ENCODE measurements around the gene WFDC8. TPM values are rescaled to one million over a fixed set of nuclear protein-coding genes. Genes with fewer than 3 reads are reported as not detected.

The WFDC8 gene
- polyA plus RNA-seq, 1 of the 3 experiments (the other 2 are of a cell fraction): not detected

DNA sequence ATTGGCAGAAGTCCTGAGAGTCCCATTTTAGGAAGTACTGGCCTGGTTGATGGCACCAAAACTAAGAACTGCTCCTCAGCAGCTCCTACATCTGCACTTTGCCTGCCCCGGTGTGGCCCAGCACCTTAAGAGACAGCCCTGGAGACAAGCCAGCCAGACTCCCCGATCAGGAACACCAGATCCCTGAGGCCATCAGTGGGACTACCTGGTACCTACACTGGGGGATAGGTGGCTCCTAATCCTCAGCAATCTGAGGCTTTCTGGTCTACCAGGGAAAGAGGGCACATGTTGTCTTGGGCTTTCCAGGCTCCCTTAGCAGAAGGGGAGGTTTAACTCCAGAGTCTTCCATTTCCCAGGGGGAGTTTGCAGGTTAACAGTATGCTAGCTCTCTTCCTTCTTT lies 39.7 kb downstream of the WFDC8 start, which contains the start of gene WFDC6:
WFDC6 (minus strand) TSS at position 101 of the 400 bp plus-strand sequence; CDS start at position 26, 75 bp downstream.
- no peaks in the 10 kb centered on the region for H3K36me3 ChIP-seq (replicated peaks in 1 of 2; ENCODE audit: control insufficient read depth in 1 of 2, insufficient read depth in 2 of 2, low read length in 1 of 2)
- H3K4me2 ChIP-seq: no peak within 1 kb of the TSS
- no peaks in the 10 kb centered on the region for H3K9me3 ChIP-seq
- no peaks in the 10 kb centered on the region for H3F3A ChIP-seq (replicated peaks; ENCODE audit: insufficient read depth)
- no peak within 1 kb of the TSS for H3K27ac ChIP-seq (ENCODE audit: low read depth in 2 of 2, low read length in 1 of 2)
- no peak within 1 kb of the TSS for H2AFZ ChIP-seq (ENCODE audit: low read depth)
- TF ChIP-seq TEAD4 (IDR thresholded peaks at IDR 0.05; ENCODE audit: borderline replicate concordance, insufficient read depth) (no peak), POLR2AphosphoS5 (IDR thresholded peaks at IDR 0.05; ENCODE audit: low read depth, low read length) (no peak), GABPA (IDR thresholded peaks at IDR 0.05; ENCODE audit: low read depth) (no peak), GATA2 (CRISPR knock-in tag; IDR thresholded peaks at IDR 0.05) (no peak)
- TF ChIP-seq, protein P1, sequence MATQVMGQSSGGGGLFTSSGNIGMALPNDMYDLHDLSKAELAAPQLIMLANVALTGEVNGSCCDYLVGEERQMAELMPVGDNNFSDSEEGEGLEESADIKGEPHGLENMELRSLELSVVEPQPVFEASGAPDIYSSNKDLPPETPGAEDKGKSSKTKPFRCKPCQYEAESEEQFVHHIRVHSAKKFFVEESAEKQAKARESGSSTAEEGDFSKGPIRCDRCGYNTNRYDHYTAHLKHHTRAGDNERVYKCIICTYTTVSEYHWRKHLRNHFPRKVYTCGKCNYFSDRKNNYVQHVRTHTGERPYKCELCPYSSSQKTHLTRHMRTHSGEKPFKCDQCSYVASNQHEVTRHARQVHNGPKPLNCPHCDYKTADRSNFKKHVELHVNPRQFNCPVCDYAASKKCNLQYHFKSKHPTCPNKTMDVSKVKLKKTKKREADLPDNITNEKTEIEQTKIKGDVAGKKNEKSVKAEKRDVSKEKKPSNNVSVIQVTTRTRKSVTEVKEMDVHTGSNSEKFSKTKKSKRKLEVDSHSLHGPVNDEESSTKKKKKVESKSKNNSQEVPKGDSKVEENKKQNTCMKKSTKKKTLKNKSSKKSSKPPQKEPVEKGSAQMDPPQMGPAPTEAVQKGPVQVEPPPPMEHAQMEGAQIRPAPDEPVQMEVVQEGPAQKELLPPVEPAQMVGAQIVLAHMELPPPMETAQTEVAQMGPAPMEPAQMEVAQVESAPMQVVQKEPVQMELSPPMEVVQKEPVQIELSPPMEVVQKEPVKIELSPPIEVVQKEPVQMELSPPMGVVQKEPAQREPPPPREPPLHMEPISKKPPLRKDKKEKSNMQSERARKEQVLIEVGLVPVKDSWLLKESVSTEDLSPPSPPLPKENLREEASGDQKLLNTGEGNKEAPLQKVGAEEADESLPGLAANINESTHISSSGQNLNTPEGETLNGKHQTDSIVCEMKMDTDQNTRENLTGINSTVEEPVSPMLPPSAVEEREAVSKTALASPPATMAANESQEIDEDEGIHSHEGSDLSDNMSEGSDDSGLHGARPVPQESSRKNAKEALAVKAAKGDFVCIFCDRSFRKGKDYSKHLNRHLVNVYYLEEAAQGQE (IDR thresholded peaks at IDR 0.05; ENCODE audit: low read depth, low read length): no peak
- no peak within 1 kb of the TSS for H3K9ac ChIP-seq
- no peaks in the 10 kb centered on the region for H3K79me2 ChIP-seq (ENCODE audit: insufficient read depth)
- H4K20me1 ChIP-seq (ENCODE audit: insufficient read depth): no peaks in the 10 kb centered on the region
- DNase-seq: no peak
- H3K4me3 ChIP-seq (ENCODE audit: low read depth in 2 of 2, low read length in 1 of 2): no peak within 1 kb of the TSS
- WGBS (ENCODE audit: low lambda C conversion rate): no CpG with 5 or more reads among the region's 2 CpGs
- H3K4me1 ChIP-seq (ENCODE audit: control insufficient read depth in 1 of 2, insufficient read depth in 2 of 2, low read depth in 1 of 2, low read length in 1 of 2): no peaks in the 10 kb centered on the region
- POLR2A ChIA-PET: no interaction called here
- no peaks in the 10 kb centered on the region for H3K9me2 ChIP-seq
- CTCF ChIA-PET: interaction anchor here (0.8 kb wide), 1 partner anchor 38 kb away, joined by 3 read pairs; no protein-coding TSS in a partner anchor
- H3K27me3 ChIP-seq (ENCODE audit: insufficient read depth): peaks cover 30% of the 10 kb centered on the region

DNA sequence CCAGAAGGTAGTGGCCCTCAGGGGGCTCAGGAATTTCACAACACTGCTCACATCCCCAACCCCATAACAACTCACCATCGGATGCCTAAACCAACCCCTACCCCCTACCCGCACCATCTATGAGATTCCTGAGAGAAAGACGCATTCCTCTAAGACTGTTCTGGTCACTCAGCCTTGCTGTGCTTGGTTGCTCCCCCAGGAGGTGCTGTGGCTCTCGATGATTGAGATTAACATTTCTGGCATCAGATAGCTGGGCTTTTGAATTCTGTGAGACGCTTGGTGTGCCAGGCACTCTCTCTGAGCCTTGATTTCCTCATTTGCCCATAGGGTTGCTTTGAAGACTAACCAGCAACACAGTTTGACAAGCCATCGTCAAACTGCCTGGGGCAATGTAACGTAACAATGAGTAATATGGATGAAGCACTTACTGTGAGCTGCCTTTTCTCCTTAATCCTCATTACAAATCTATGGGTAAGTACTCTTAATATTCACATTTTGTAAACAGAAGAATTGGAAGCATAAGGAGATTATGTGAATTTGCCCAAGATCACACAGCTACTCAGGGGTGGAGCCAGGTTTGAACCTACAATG lies 40.8 kb downstream of the WFDC8 start:
- no peak overlapping the region for H3K9ac ChIP-seq
- peaks cover 24% of the 10 kb centered on the region for H3K27me3 ChIP-seq (ENCODE audit: insufficient read depth)
- H3F3A ChIP-seq (replicated peaks; ENCODE audit: insufficient read depth): no peaks in the 10 kb centered on the region
- no peak overlapping the region for H3K4me3 ChIP-seq (ENCODE audit: low read depth in 2 of 2, low read length in 1 of 2)
- no peaks in the 10 kb centered on the region for H3K4me1 ChIP-seq (ENCODE audit: control insufficient read depth in 1 of 2, insufficient read depth in 2 of 2, low read depth in 1 of 2, low read length in 1 of 2)
- ChIA-PET POLR2A (no interaction called here), CTCF (interaction anchor here (0.8 to 1.2 kb wide), 2 partner anchors 36 to 176 kb away, joined by 3 to 4 read pairs; partner anchors contain the start of gene SYS1)
- no peak overlapping the region for H3K27ac ChIP-seq (ENCODE audit: low read depth in 2 of 2, low read length in 1 of 2)
- H3K36me3 ChIP-seq (replicated peaks in 1 of 2; ENCODE audit: control insufficient read depth in 1 of 2, insufficient read depth in 2 of 2, low read length in 1 of 2): no peaks in the 10 kb centered on the region
- TF ChIP-seq, protein P2, sequence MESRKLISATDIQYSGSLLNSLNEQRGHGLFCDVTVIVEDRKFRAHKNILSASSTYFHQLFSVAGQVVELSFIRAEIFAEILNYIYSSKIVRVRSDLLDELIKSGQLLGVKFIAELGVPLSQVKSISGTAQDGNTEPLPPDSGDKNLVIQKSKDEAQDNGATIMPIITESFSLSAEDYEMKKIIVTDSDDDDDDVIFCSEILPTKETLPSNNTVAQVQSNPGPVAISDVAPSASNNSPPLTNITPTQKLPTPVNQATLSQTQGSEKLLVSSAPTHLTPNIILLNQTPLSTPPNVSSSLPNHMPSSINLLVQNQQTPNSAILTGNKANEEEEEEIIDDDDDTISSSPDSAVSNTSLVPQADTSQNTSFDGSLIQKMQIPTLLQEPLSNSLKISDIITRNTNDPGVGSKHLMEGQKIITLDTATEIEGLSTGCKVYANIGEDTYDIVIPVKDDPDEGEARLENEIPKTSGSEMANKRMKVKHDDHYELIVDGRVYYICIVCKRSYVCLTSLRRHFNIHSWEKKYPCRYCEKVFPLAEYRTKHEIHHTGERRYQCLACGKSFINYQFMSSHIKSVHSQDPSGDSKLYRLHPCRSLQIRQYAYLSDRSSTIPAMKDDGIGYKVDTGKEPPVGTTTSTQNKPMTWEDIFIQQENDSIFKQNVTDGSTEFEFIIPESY (IDR thresholded peaks at IDR 0.05; ENCODE audit: borderline replicate concordance, low read depth): no peak
- TF ChIP-seq NRF1 (IDR thresholded peaks at IDR 0.05; ENCODE audit: low read depth, low read length) (no peak), JUND (IDR thresholded peaks at IDR 0.05) (no peak), RCOR1 (IDR thresholded peaks at IDR 0.05; ENCODE audit: low read length) (no peak), RXRA (IDR thresholded peaks at IDR 0.05; ENCODE audit: borderline replicate concordance, low read depth) (no peak), ELF1 (IDR thresholded peaks at IDR 0.05) (no peak), EP300 (IDR thresholded peaks at IDR 0.05; ENCODE audit: borderline replicate concordance in 1 of 2, low read depth in 1 of 2, low read length in 1 of 2) (no peak), TCF12 (IDR thresholded peaks at IDR 0.05) (no peak)
- TF ChIP-seq, protein P3, sequence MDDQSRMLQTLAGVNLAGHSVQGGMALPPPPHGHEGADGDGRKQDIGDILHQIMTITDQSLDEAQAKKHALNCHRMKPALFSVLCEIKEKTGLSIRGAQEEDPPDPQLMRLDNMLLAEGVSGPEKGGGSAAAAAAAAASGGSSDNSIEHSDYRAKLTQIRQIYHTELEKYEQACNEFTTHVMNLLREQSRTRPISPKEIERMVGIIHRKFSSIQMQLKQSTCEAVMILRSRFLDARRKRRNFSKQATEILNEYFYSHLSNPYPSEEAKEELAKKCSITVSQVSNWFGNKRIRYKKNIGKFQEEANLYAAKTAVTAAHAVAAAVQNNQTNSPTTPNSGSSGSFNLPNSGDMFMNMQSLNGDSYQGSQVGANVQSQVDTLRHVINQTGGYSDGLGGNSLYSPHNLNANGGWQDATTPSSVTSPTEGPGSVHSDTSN (IDR thresholded peaks at IDR 0.05): no peak
- TF ChIP-seq, protein P4, sequence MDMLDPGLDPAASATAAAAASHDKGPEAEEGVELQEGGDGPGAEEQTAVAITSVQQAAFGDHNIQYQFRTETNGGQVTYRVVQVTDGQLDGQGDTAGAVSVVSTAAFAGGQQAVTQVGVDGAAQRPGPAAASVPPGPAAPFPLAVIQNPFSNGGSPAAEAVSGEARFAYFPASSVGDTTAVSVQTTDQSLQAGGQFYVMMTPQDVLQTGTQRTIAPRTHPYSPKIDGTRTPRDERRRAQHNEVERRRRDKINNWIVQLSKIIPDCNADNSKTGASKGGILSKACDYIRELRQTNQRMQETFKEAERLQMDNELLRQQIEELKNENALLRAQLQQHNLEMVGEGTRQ (IDR thresholded peaks at IDR 0.05; ENCODE audit: borderline replicate concordance, low read depth, low read length): no peak
- TF ChIP-seq, protein P1 (IDR thresholded peaks at IDR 0.05; ENCODE audit: low read depth, low read length): no peak
- no peak for DNase-seq
- H3K9me2 ChIP-seq: no peaks in the 10 kb centered on the region
- no peaks in the 10 kb centered on the region for H3K79me2 ChIP-seq (ENCODE audit: insufficient read depth)
- H2AFZ ChIP-seq (ENCODE audit: low read depth): no peak overlapping the region
- H3K4me2 ChIP-seq: no peak overlapping the region
- no peaks in the 10 kb centered on the region for H3K9me3 ChIP-seq
- H4K20me1 ChIP-seq (ENCODE audit: insufficient read depth): no peaks in the 10 kb centered on the region
- WGBS (ENCODE audit: low lambda C conversion rate): 4% methylated on average over 7 of the region's 7 CpGs

All from SK-N-SH (cell line).